SK-N-SH treated with all-trans-retinoic acid at 6 μM for 48 hours (cell line): ENCODE results near the gene OSTC.

Experiments used
- ATAC-seq: fragments of 200-7000 bp; cut with Tn5 transposase; 3 replicates; pipeline ENCODE4 v1.9.1; 2020; ENCODE audit warnings: mild to moderate bottlenecking, moderate library complexity
- ARNTL ChIP-seq: fragments of 450-650 bp; formaldehyde crosslinking; IDR thresholded peaks from 2 replicates; pipeline ENCODE4 v1.5.0; 2020; ENCODE audit warnings: low read depth, mild to moderate bottlenecking, moderate library complexity, borderline replicate concordance
- BACH2 ChIP-seq: fragments of 250-450 bp; sonication (Bioruptor Pico); IDR thresholded peaks from 2 replicates; pipeline ENCODE4 v1.9.0; 2021; ENCODE audit warnings: mild to moderate bottlenecking, borderline replicate concordance
- CSDC2 ChIP-seq: fragments of 250-450 bp; sonication (Bioruptor Pico); IDR thresholded peaks from 2 replicates; pipeline ENCODE4 v1.5.0; 2020; ENCODE audit warnings: mild to moderate bottlenecking, moderate library complexity
- ESRRG ChIP-seq: fragments of 250-450 bp; sonication (Bioruptor Pico); IDR thresholded peaks from 2 replicates; pipeline ENCODE4 v1.6.1; 2021; ENCODE audit warnings: mild to moderate bottlenecking
- GLIS3 ChIP-seq: fragments of 250-450 bp; sonication (Bioruptor Pico); IDR thresholded peaks from 2 replicates; pipeline ENCODE4 v1.5.0; 2020; ENCODE audit warnings: mild to moderate bottlenecking, moderate library complexity
- OSR1 ChIP-seq: fragments of 250-450 bp; sonication (Bioruptor Pico); IDR thresholded peaks from 2 replicates; pipeline ENCODE4 v1.8.0; 2022; ENCODE audit warnings: moderate library complexity, mild to moderate bottlenecking, inconsistent platforms
- RARB ChIP-seq: fragments of 250-450 bp; sonication (Bioruptor Pico); IDR thresholded peaks from 2 replicates; pipeline ENCODE4 v1.8.0; 2021; ENCODE audit warnings: mild to moderate bottlenecking, moderate library complexity
- SNAI2 ChIP-seq: fragments of 250-450 bp; sonication (Bioruptor Pico); IDR thresholded peaks from 2 replicates; pipeline ENCODE4 v1.5.0; 2020; ENCODE audit warnings: mild to moderate bottlenecking, moderate library complexity
- TOX ChIP-seq: fragments of 250-450 bp; sonication (Bioruptor Pico); IDR thresholded peaks from 2 replicates; pipeline ENCODE4 v1.8.0; 2021; ENCODE audit warnings: mild to moderate bottlenecking, moderate library complexity, borderline replicate concordance
- ZFP3 ChIP-seq: fragments of 250-450 bp; sonication (Bioruptor Pico); IDR thresholded peaks from 2 replicates; pipeline ENCODE4 v1.5.0; 2020; ENCODE audit warnings: mild to moderate bottlenecking, moderate library complexity
- ZFP30 ChIP-seq: fragments of 450-650 bp; formaldehyde crosslinking; IDR thresholded peaks from 2 replicates; pipeline ENCODE4 v1.5.0; 2022; ENCODE audit warnings: mild to moderate bottlenecking, moderate library complexity
- ZNF70 ChIP-seq: fragments of 450-650 bp; formaldehyde crosslinking; IDR thresholded peaks from 2 replicates; pipeline ENCODE4 v1.5.0; 2020; ENCODE audit warnings: mild to moderate bottlenecking, moderate library complexity
- ZNF8 ChIP-seq: fragments of 450-650 bp; formaldehyde crosslinking; IDR thresholded peaks from 2 replicates; pipeline ENCODE4 v1.5.0; 2020; ENCODE audit warnings: mild to moderate bottlenecking, moderate library complexity
- TF ChIP-seq, protein P1 (sequence below): fragments of 250-450 bp; sonication (Bioruptor Pico); IDR thresholded peaks from 2 replicates; pipeline ENCODE4 v1.5.0; 2020; ENCODE audit warnings: mild to moderate bottlenecking, moderate library complexity
- TF ChIP-seq, protein P2 (sequence below): fragments of 250-450 bp; sonication (Bioruptor Pico); IDR thresholded peaks from 2 replicates; pipeline ENCODE4 v1.5.1; 2020; ENCODE audit warnings: low read depth, mild to moderate bottlenecking, moderate library complexity
- TF ChIP-seq, protein P3 (sequence below): fragments of 250-450 bp; sonication (Bioruptor Pico); IDR thresholded peaks from 2 replicates; pipeline ENCODE4 v1.8.0; 2020; ENCODE audit warnings: mild to moderate bottlenecking, moderate library complexity, borderline replicate concordance
- TF ChIP-seq, protein P4 (sequence below): fragments of 250-450 bp; sonication (Bioruptor Pico); IDR thresholded peaks from 2 replicates; pipeline ENCODE4 v1.8.0; 2021; ENCODE audit warnings: low read depth, mild to moderate bottlenecking, moderate library complexity, borderline replicate concordance

The OSTC gene

GRCh38 chr4:108622022-108622421 lies 28.4 kb upstream of the OSTC start:
- TF ChIP-seq ARNTL, result no peak
- TF ChIP-seq RARB (CRISPR knock-in tag), result no peak
- TF ChIP-seq SNAI2 (CRISPR knock-in tag), result no peak
- TF ChIP-seq, protein P1, sequence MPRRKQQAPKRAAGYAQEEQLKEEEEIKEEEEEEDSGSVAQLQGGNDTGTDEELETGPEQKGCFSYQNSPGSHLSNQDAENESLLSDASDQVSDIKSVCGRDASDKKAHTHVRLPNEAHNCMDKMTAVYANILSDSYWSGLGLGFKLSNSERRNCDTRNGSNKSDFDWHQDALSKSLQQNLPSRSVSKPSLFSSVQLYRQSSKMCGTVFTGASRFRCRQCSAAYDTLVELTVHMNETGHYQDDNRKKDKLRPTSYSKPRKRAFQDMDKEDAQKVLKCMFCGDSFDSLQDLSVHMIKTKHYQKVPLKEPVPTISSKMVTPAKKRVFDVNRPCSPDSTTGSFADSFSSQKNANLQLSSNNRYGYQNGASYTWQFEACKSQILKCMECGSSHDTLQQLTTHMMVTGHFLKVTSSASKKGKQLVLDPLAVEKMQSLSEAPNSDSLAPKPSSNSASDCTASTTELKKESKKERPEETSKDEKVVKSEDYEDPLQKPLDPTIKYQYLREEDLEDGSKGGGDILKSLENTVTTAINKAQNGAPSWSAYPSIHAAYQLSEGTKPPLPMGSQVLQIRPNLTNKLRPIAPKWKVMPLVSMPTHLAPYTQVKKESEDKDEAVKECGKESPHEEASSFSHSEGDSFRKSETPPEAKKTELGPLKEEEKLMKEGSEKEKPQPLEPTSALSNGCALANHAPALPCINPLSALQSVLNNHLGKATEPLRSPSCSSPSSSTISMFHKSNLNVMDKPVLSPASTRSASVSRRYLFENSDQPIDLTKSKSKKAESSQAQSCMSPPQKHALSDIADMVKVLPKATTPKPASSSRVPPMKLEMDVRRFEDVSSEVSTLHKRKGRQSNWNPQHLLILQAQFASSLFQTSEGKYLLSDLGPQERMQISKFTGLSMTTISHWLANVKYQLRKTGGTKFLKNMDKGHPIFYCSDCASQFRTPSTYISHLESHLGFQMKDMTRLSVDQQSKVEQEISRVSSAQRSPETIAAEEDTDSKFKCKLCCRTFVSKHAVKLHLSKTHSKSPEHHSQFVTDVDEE (CRISPR knock-in tag), result no peak
- TF ChIP-seq, protein P2, sequence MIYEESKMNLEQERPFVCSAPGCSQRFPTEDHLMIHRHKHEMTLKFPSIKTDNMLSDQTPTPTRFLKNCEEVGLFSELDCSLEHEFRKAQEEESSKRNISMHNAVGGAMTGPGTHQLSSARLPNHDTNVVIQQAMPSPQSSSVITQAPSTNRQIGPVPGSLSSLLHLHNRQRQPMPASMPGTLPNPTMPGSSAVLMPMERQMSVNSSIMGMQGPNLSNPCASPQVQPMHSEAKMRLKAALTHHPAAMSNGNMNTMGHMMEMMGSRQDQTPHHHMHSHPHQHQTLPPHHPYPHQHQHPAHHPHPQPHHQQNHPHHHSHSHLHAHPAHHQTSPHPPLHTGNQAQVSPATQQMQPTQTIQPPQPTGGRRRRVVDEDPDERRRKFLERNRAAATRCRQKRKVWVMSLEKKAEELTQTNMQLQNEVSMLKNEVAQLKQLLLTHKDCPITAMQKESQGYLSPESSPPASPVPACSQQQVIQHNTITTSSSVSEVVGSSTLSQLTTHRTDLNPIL, result no peak
- no peak for ATAC-seq

GRCh38 chr4:108622828-108623227 lies 27.6 kb upstream of the OSTC start:
- TF ChIP-seq BACH2 (CRISPR knock-in tag), result no peak
- no peak for TF ChIP-seq ZNF8 (CRISPR knock-in tag)
- no peak for TF ChIP-seq CSDC2 (CRISPR knock-in tag)
- TF ChIP-seq, protein P3, sequence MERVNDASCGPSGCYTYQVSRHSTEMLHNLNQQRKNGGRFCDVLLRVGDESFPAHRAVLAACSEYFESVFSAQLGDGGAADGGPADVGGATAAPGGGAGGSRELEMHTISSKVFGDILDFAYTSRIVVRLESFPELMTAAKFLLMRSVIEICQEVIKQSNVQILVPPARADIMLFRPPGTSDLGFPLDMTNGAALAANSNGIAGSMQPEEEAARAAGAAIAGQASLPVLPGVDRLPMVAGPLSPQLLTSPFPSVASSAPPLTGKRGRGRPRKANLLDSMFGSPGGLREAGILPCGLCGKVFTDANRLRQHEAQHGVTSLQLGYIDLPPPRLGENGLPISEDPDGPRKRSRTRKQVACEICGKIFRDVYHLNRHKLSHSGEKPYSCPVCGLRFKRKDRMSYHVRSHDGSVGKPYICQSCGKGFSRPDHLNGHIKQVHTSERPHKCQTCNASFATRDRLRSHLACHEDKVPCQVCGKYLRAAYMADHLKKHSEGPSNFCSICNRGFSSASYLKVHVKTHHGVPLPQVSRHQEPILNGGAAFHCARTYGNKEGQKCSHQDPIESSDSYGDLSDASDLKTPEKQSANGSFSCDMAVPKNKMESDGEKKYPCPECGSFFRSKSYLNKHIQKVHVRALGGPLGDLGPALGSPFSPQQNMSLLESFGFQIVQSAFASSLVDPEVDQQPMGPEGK, result no peak
- no peak for TF ChIP-seq TOX (CRISPR knock-in tag)
- TF ChIP-seq GLIS3 (CRISPR knock-in tag), result no peak
- no peak for TF ChIP-seq SNAI2 (CRISPR knock-in tag)
- no peak for TF ChIP-seq RARB (CRISPR knock-in tag)
- ATAC-seq, result no peak

GRCh38 chr4:108624263-108625056 lies 25.9 kb upstream of the OSTC start:
- no peak for ATAC-seq
- TF ChIP-seq ZFP30 (CRISPR knock-in tag) (no peak), ZNF70 (CRISPR knock-in tag) (no peak), GLIS3 (CRISPR knock-in tag) (no peak), TOX (CRISPR knock-in tag) (no peak), ESRRG (no peak), SNAI2 (CRISPR knock-in tag) (no peak)
- TF ChIP-seq, protein P1 (CRISPR knock-in tag), result no peak
- TF ChIP-seq, protein P4, sequence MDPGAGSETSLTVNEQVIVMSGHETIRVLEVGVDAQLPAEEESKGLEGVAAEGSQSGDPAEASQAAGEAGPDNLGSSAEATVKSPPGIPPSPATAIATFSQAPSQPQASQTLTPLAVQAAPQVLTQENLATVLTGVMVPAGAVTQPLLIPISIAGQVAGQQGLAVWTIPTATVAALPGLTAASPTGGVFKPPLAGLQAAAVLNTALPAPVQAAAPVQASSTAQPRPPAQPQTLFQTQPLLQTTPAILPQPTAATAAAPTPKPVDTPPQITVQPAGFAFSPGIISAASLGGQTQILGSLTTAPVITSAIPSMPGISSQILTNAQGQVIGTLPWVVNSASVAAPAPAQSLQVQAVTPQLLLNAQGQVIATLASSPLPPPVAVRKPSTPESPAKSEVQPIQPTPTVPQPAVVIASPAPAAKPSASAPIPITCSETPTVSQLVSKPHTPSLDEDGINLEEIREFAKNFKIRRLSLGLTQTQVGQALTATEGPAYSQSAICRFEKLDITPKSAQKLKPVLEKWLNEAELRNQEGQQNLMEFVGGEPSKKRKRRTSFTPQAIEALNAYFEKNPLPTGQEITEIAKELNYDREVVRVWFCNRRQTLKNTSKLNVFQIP (CRISPR knock-in tag), result no peak

DNA sequence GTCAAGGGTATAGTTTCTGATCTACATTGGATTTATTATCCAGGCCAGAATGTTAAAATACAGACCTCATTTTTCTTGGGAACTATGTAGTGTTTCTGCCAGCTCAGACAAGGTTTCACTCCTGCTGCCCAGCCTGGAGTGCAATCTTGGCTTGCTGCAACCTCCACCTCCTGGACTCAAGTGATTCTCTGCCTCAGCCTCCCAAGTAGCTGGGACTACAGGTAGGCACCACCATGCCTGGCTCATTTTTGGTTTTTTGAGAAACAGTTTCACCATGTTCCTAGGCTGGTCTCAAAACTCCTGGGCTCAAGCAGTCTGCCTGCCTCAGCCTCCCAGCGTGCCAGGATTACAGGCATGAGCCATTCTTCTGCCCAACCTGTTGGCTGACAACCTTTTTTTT lies 24.3 kb upstream of the OSTC start:
- no peak for TF ChIP-seq OSR1 (CRISPR knock-in tag)
- TF ChIP-seq ZNF8 (CRISPR knock-in tag), result no peak
- TF ChIP-seq ZFP3 (CRISPR knock-in tag), result no peak
- TF ChIP-seq ZNF70 (CRISPR knock-in tag), result no peak
- TF ChIP-seq BACH2 (CRISPR knock-in tag), result no peak
- TF ChIP-seq ESRRG, result no peak
- TF ChIP-seq, protein P4 (CRISPR knock-in tag), result no peak
- ATAC-seq, result no peak
